Kidney tubule cell (primary cell): ENCODE results near the gene TMEM255B.

Source experiments
- DNase-seq: peaks from one replicate; pipeline ENCODE4 v3.0.0-alpha.2; 2018; ENCODE audit warnings: low spot score

The TMEM255B gene

GRCh38 chr13:113804017-113804702 is 45.1 kb downstream of the TMEM255B start:
- DNase-seq, result no peak

GRCh38 chr13:113804703-113805430 is 45.8 kb downstream of the TMEM255B start:
- DNase-seq, result no peak

- DNase-seq, result no peak
These were observed 46.5 kb downstream of the TMEM255B start for GRCh38 chr13:113805431-113806103.

- no peak for DNase-seq
These were observed 47.1 kb downstream of the TMEM255B start for GRCh38 chr13:113806104-113806471.

GRCh38 chr13:113806526-113806925 is 47.5 kb downstream of the TMEM255B start:
- DNase-seq, result no peak

- no peak for DNase-seq
These were observed 49.2 kb downstream of the TMEM255B start for GRCh38 chr13:113808058-113808834.

GRCh38 chr13:113809934-113810333 is 50.9 kb downstream of the TMEM255B start:
- DNase-seq, result no peak

- DNase-seq, result no peak
These were observed 51.6 kb downstream of the TMEM255B start for GRCh38 chr13:113810640-113811039.

GRCh38 chr13:113811081-113811928 is 52.3 kb downstream of the TMEM255B start:
- no peak for DNase-seq

- DNase-seq, result no peak
These were observed 53.4 kb downstream of the TMEM255B start for GRCh38 chr13:113812178-113813040.

GRCh38 chr13:113813070-113813748 is 54.2 kb downstream of the TMEM255B start:
- no peak for DNase-seq

GRCh38 chr13:113813749-113814434 is 54.9 kb downstream of the TMEM255B start:
- DNase-seq, result no peak

GRCh38 chr13:113814435-113814821 is 55.4 kb downstream of the TMEM255B start:
- peak; percentile 61 for DNase-seq

GRCh38 chr13:113815151-113816058 is 56.4 kb downstream of the TMEM255B start:
- DNase-seq, result no peak

GRCh38 chr13:113816254-113816929 is 57.4 kb downstream of the TMEM255B start:
- DNase-seq, result no peak

GRCh38 chr13:113816946-113817859 is 58.2 kb downstream of the TMEM255B start:
- peak; percentile 83 for DNase-seq
